ENCODE results near the gene ZG16B.

Gene ZG16B, protein sequence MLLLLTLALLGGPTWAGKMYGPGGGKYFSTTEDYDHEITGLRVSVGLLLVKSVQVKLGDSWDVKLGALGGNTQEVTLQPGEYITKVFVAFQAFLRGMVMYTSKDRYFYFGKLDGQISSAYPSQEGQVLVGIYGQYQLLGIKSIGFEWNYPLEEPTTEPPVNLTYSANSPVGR

GRCh38 chr16:2829501-2830354, at the start of gene ZG16B:
TSS of gene ZG16B (plus strand) at chr16:2830303. CDS start at chr16:2830442, 139 bp downstream.
- in situ Hi-C loops (cut with HindIII; ENCODE audit: low pct_ligation_motif_present, low pct_unique_long_range_greater_than_20kb, low sequenced_read_pairs): no loop called here
- no peak for DNase-seq

DNA sequence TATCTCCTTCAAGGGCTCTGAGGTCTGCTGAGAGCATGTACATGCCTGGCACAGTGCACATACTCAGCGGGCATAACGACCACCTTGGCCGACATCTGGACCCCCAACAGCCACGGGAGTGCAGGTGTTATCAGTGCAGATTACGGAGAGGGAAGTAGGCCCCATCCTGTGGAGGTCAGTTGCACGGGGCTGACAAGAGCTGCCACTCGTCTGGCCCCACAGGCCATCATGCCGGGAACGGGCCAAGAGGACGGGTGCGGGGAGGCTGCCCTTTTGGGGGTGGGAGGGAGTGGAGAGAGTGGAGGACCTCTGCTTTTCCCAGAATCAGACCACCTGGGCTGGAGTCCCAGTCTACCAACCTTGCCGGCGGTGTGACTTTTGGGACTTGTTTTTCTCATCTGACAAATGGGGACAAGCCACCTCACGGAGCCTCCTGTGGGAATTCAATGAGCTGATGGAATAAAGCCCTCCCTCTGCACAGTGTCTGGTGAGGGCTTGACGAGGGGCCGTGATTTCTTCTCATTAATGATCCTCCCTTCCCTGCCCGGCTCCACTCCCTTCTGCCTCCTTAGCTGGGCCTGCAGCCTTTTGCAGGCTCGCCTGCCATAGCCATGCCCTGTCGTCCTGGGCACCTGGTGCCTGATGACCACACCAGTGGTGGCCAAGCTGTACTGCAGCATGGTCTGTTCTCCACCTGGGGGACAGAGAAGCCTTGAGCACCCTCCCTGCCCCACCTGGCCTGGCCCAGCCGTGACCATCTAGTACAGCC, 47.3 kb upstream of the ZG16B start:
- DNase-seq: no peak
- in situ Hi-C loops (cut with HindIII; ENCODE audit: low pct_ligation_motif_present, low pct_unique_long_range_greater_than_20kb, low sequenced_read_pairs): no loop called here

- in situ Hi-C loops (cut with HindIII; ENCODE audit: low pct_ligation_motif_present, low pct_unique_long_range_greater_than_20kb, low sequenced_read_pairs): no loop called here
Observed at GRCh38 chr16:2783581-2784357, 46.3 kb upstream of the ZG16B start.

GRCh38 chr16:2784358-2785100, 45.6 kb upstream of the ZG16B start:
- DNase-seq: no peak
- in situ Hi-C loops (cut with HindIII; ENCODE audit: low pct_ligation_motif_present, low pct_unique_long_range_greater_than_20kb, low sequenced_read_pairs): no loop called here

More at GRCh38 chr16:2783581-2784357, 46.3 kb upstream of the ZG16B start:
- DNase-seq: no peak

- no peak for DNase-seq
- in situ Hi-C loops (cut with HindIII; ENCODE audit: low pct_ligation_motif_present, low pct_unique_long_range_greater_than_20kb, low sequenced_read_pairs): no loop called here
Observed at GRCh38 chr16:2785101-2785991, 44.8 kb upstream of the ZG16B start.

GRCh38 chr16:2786061-2786825, 43.9 kb upstream of the ZG16B start:
- in situ Hi-C loops (cut with HindIII; ENCODE audit: low pct_ligation_motif_present, low pct_unique_long_range_greater_than_20kb, low sequenced_read_pairs): no loop called here
- DNase-seq: no peak

GRCh38 chr16:2786826-2787151, 43.3 kb upstream of the ZG16B start:
- DNase-seq: no peak
- in situ Hi-C loops (cut with HindIII; ENCODE audit: low pct_ligation_motif_present, low pct_unique_long_range_greater_than_20kb, low sequenced_read_pairs): no loop called here

GRCh38 chr16:2787406-2787805, 42.7 kb upstream of the ZG16B start, which contains the start of gene PRSS33:
TSS of gene PRSS33 (minus strand) at chr16:2787560. CDS start at chr16:2786547, 1,013 bp downstream.
- in situ Hi-C loops (cut with HindIII; ENCODE audit: low pct_ligation_motif_present, low pct_unique_long_range_greater_than_20kb, low sequenced_read_pairs): no loop called here
- DNase-seq: no peak

DNA sequence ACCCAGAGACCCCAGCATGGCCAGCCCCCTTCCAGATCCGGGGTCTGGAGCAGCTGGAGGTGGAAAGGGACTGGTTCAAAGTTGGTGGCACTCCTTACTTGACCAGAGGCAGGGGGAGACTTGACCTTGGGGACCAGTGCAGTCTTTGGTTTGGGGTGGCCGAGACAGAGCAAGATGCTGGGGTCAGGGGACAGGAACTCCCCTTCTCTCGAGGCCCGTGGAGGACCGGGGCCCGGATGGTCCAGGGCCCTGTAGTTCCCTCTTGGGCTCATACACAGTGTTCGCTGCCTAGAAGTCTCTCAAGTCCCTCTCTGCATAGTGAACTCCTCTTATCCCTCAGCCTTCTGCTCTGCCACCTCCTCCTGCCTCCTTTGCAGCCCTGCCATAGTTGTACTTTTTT, 42.1 kb upstream of the ZG16B start:
- in situ Hi-C loops (cut with HindIII; ENCODE audit: low pct_ligation_motif_present, low pct_unique_long_range_greater_than_20kb, low sequenced_read_pairs): no loop called here
- DNase-seq: no peak

GRCh38 chr16:2790631-2791030, 39.5 kb upstream of the ZG16B start:
- no peak for DNase-seq
- in situ Hi-C loops (cut with HindIII; ENCODE audit: low pct_ligation_motif_present, low pct_unique_long_range_greater_than_20kb, low sequenced_read_pairs): no loop called here

DNA sequence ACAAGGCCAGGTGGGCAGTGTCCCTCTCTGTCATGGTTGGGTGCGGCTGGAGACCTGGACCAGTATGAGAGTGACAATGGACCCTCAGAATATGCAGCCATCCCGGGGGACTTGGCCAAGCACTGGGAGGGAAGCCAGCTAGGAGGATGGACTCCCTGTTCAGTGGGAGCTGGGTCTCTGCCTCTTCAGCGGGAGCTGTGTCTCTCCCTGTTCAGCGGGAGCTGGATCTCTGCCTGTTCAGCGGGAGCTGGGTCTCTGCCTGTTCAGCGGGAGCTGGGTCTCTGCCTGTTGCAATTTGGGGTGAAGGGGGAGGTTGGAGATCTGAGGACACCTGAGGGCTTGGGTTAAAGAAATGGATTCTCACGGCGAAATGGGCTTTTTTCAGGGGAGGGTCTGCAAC, 38.9 kb upstream of the ZG16B start:
- in situ Hi-C loops (cut with HindIII; ENCODE audit: low pct_ligation_motif_present, low pct_unique_long_range_greater_than_20kb, low sequenced_read_pairs): no loop called here
- DNase-seq: no peak

- in situ Hi-C loops (cut with HindIII; ENCODE audit: low pct_ligation_motif_present, low pct_unique_long_range_greater_than_20kb, low sequenced_read_pairs): no loop called here
- no peak for DNase-seq
Observed at GRCh38 chr16:2792940-2793339, 37.2 kb upstream of the ZG16B start.

DNA sequence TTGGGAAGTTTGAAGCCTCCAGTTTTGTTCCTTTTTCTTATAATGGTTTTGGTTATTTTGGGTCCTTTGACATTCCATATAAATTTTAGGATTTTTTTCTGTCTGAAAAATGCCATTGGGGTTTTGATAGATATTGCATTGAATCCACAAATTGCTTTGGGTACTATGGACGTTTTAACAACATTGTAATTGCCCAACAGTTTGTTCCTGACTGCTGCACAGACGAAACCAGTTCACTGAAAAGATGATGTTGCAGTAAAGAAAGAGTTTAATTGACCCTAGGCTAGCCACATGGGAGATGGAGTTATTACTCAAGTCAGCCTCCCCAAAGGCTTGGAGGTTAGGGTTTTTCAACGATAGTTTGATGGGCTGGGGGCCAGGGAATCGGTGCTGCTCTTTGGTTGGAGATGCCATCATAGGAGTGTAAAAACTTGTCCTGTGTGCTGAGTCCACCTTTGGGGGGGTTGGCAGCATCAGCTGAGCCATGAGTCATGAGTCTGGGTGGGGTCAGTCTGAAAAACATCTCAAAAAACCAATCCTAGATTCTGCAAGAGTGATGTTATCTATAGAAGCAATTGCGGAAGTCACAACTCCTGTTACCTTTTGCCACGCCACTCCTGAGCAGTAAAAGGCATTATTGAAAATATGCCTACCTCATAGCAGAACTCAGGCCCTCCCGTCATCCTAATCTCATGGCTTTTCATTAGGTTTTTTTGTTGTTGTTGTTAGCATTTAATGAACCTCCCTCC, 34.5 kb upstream of the ZG16B start:
- no peak for DNase-seq
- in situ Hi-C loops (cut with HindIII; ENCODE audit: low pct_ligation_motif_present, low pct_unique_long_range_greater_than_20kb, low sequenced_read_pairs): no loop called here

- no peak for DNase-seq
- in situ Hi-C loops (cut with HindIII; ENCODE audit: low pct_ligation_motif_present, low pct_unique_long_range_greater_than_20kb, low sequenced_read_pairs): no loop called here
Observed at GRCh38 chr16:2798723-2799204, 31.3 kb upstream of the ZG16B start.

GRCh38 chr16:2799205-2799858, 30.8 kb upstream of the ZG16B start:
- in situ Hi-C loops (cut with HindIII; ENCODE audit: low pct_ligation_motif_present, low pct_unique_long_range_greater_than_20kb, low sequenced_read_pairs): no loop called here
- no peak for DNase-seq

Data from ACHN (cell line).